K562 (cell line): ENCODE data around the gene GNAI3. TPM values are rescaled to one million over a fixed set of nuclear protein-coding genes. Genes with fewer than 3 reads are reported as not detected.

Experiments
- ATAC-seq: fragments of 200-7000 bp; cut with Tn5 transposase; 3 replicates; pipeline ENCODE4 v1.9.1; 2020; ENCODE audit warnings: moderate library complexity
- BruUV-seq: library from RNA; stranded (reverse); fragments of 400-500 nt; replicated peaks from 2 replicates; lab custom pipeline; 2021; lab: Mats Ljungman, UMichigan
- CTCF ChIA-PET: fragments of 300-600 bp; formaldehyde crosslinking; extraction: SDS; loops from one replicate; lab custom pipeline; 2021; ENCODE audit warnings: low intra/inter-chr PET ratio; lab: Yijun Ruan, JAX
- POLR2A ChIA-PET: fragments of 300-600, 350-650 bp; sonication (Branson Sonifier 250); formaldehyde crosslinking; extraction: SDS; loops from one replicate; lab custom pipeline; 2021; ENCODE audit warnings: antibody characterized with exemption, inconsistent platforms; lab: Yijun Ruan, JAX
- DNase-seq, 4 experiments: peaks; one replicate each; pipeline versions ENCODE4 v3.0.0 to v3.0.0-alpha.2; 2011 to 2018; ENCODE audit warnings: low spot score in 3 of 4, mixed read lengths in 3 of 4; ENCODE audit errors: extremely low read depth in 1 of 4
- FAIRE-seq: peaks from 2 replicates; lab custom pipeline; 2011; peaks lifted over from hg19 to GRCh38; lab: Jason Lieb, UNC
- H2AFZ ChIP-seq: 2 replicates; pipeline ENCODE4 v1.6.0; 2011; ENCODE audit warnings: low read depth, low read length, control low read depth, inconsistent platforms
- H3K27ac ChIP-seq: fragments of 200-600 bp; 3 replicates; pipeline ENCODE4 v1.8.0; 2011; ENCODE audit warnings: low read depth, mild to moderate bottlenecking, control low read depth, inconsistent platforms, low read length, moderate library complexity, mixed read lengths; ENCODE audit errors: extremely low read depth
- H3K27me3 ChIP-seq, 2 experiments: fragments of 300-600 bp in 1 of 2; 2 replicates in 1 of 2; 3 replicates in 1 of 2; pipeline versions ENCODE4 v1.6.0 to v1.8.0; 2011; ENCODE audit warnings: inconsistent platforms in 2 of 2, low read length in 2 of 2, mild to moderate bottlenecking in 1 of 2, mixed read lengths in 1 of 2, moderate library complexity in 1 of 2; ENCODE audit not compliant: control insufficient read depth in 2 of 2, insufficient read depth in 2 of 2
- H3K36me3 ChIP-seq: fragments of 300-600 bp; 3 replicates; pipeline ENCODE4 v1.8.0; 2011; ENCODE audit warnings: mild to moderate bottlenecking, low read length, inconsistent platforms; ENCODE audit not compliant: control insufficient read depth, insufficient read depth
- H3K4me1 ChIP-seq, 2 experiments: fragments of 200-600 bp in 1 of 2; replicated peaks in 1 of 2; 2 replicates in 1 of 2; 3 replicates in 1 of 2; pipeline versions ENCODE4 v1.5.1 to v1.8.0; 2011; ENCODE audit warnings: inconsistent platforms in 2 of 2, low read length in 2 of 2, mild to moderate bottlenecking in 1 of 2, mixed read lengths in 1 of 2, moderate library complexity in 1 of 2; ENCODE audit not compliant: control insufficient read depth in 2 of 2, insufficient read depth in 2 of 2
- H3K4me2 ChIP-seq: 2 replicates; pipeline ENCODE4 v1.6.1; 2011; ENCODE audit warnings: low read length, control low read depth, inconsistent platforms, mixed read lengths; ENCODE audit not compliant: insufficient read depth
- H3K4me3 ChIP-seq: fragments of 200-600 bp; sonication (generic), shearing (Covaris generic); 2 replicates; pipeline ENCODE4 v1.5.1; 2016; ENCODE audit warnings: control low read depth, inconsistent platforms
- H3K79me2 ChIP-seq: fragments of 200-600 bp; 3 replicates; pipeline ENCODE4 v1.8.0; 2011; ENCODE audit warnings: low read length, inconsistent platforms; ENCODE audit not compliant: control insufficient read depth, insufficient read depth
- H3K9ac ChIP-seq, 2 experiments: 2 replicates each; pipeline versions ENCODE4 v1.6.0 to v1.6.1; 2011; ENCODE audit warnings: low read depth in 2 of 2, low read length in 2 of 2, control low read depth in 1 of 2, inconsistent platforms in 1 of 2, mild to moderate bottlenecking in 1 of 2, mixed read lengths in 1 of 2; ENCODE audit not compliant: insufficient read depth in 1 of 2
- H3K9me1 ChIP-seq: one replicate; pipeline ENCODE4 v1.6.0; 2011; ENCODE audit warnings: inconsistent platforms, mild to moderate bottlenecking, low read length, moderate library complexity; ENCODE audit not compliant: control insufficient read depth, insufficient read depth
- H3K9me3 ChIP-seq: replicated peaks from 2 replicates; pipeline ENCODE4 v1.5.1; 2011; ENCODE audit warnings: low read depth, low read length, inconsistent platforms; ENCODE audit not compliant: control insufficient read depth, insufficient read depth
- H4K20me1 ChIP-seq: replicated peaks from 2 replicates; pipeline ENCODE4 v1.6.1; 2011; ENCODE audit warnings: low read length, inconsistent platforms, mixed read lengths; ENCODE audit not compliant: control insufficient read depth, insufficient read depth
- CHD2 ChIP-seq: IDR thresholded peaks from 2 replicates; pipeline ENCODE4 v1.6.1; 2011; ENCODE audit warnings: low read depth, low read length
- ETV6 ChIP-seq, 3 experiments: fragments of 150-350 bp in 1 of 3; sonication (generic) in 1 of 3; formaldehyde crosslinking in 1 of 3; IDR thresholded peaks; 2 replicates each; pipeline versions ENCODE4 v1.6.1 to v1.8.0; 2014 to 2022; ENCODE audit warnings: borderline replicate concordance in 2 of 3, low read depth in 2 of 3, antibody characterized with exemption in 1 of 3, low read length in 1 of 3, mild to moderate bottlenecking in 1 of 3, missing genetic modification reagents in 1 of 3
- HNRNPH1 ChIP-seq: fragments of 200-400 bp; formaldehyde crosslinking; optimal IDR thresholded peaks from 2 replicates; pipeline ENCODE3; 2017; ENCODE audit warnings: low read depth, mild to moderate bottlenecking, low read length, moderate library complexity
- NFYB ChIP-seq: IDR thresholded peaks from 2 replicates; pipeline ENCODE4 v1.6.1; 2011; ENCODE audit warnings: mild to moderate bottlenecking, moderate library complexity; ENCODE audit not compliant: insufficient read length; ENCODE audit errors: extremely low read depth
- ZBTB40 ChIP-seq, 2 experiments: fragments of 450-650 bp in 1 of 2; sonication (generic) in 1 of 2; formaldehyde crosslinking in 1 of 2; IDR thresholded peaks; 2 replicates each; pipeline versions ENCODE4 v1.7.1 to v1.9.0; 2016 to 2022; ENCODE audit warnings: inconsistent platforms in 1 of 2, mild to moderate bottlenecking in 1 of 2, missing genetic modification reagents in 1 of 2
- ZNF696 ChIP-seq: fragments of 250-450 bp; sonication (Bioruptor Pico); conservative IDR thresholded peaks from 2 replicates; pipeline ENCODE4 v1.4.0; 2020; ENCODE audit warnings: mild to moderate bottlenecking, moderate library complexity
- WGBS: fragments of 100-300 bp; shearing (Covaris generic); methylation state at CpG from one replicate; pipeline ENCODE4 v1.1.6; 2016; ENCODE audit warnings: low coverage, mixed read lengths; ENCODE audit not compliant: insufficient coverage; ENCODE audit errors: missing lambda C conversion rate; 5-methylcytosine and 5-hydroxymethylcytosine counted together
- in situ Hi-C: fragments of 300-500 bp; cut with MboI; formaldehyde crosslinking; loops from 4 replicates; pipeline ENCODE4 v1.15.0; 2018; ENCODE audit warnings: inconsistent platforms, mixed read lengths
- intact Hi-C: fragments of 100-400 bp; cut with micrococcal nuclease; formaldehyde crosslinking; loops from 2 replicates; pipeline ENCODE4 v1.14.2; 2022
- polyA plus RNA-seq, 8 experiments: library from polyadenylated mRNA; depleted of rRNA in 4 of 8; stranded (reverse) in 5 of 8; unstranded in 3 of 8; fragments of >200 nt; fragmentation: Nextera tagmentation in 2 of 8; fragmentation: Illumina TruSeq in 1 of 8; extraction: Ambion mirVana in 2 of 8; extraction: Trizol in 1 of 8; gene quantifications; 2 replicates each; pipeline versions ENCODE4 v1.2.1 to v1.2.3, GENCODE V29; 2011 to 2014; ENCODE audit warnings: inconsistent platforms in 1 of 8, missing spikeins in 1 of 8
- total RNA-seq, 7 experiments: library from RNA; depleted of rRNA in 6 of 7; stranded (reverse); fragments of >200 nt in 6 of 7; fragmentation: Illumina TruSeq in 2 of 7; extraction: Trizol in 2 of 7; gene quantifications; 2 replicates each; pipeline versions ENCODE4 v1.2.1 to v1.2.3, GENCODE V29; 2011 to 2021; ENCODE audit warnings: low replicate concordance in 1 of 7
- TF ChIP-seq, protein P1 (sequence below), 2 experiments: fragments of 450-650 bp; IDR thresholded peaks; 2 replicates each; pipeline ENCODE4 v1.6.1; 2018; ENCODE audit warnings: mild to moderate bottlenecking in 2 of 2, low read depth in 1 of 2; ENCODE audit not compliant: partially characterized antibody in 2 of 2

GNAI3 gene
- total and polyA plus RNA-seq, 9 of the 15 experiments (the other 6 are each of a cell fraction or from before 2014, with no cell fraction given), result 6.3 to 13.2 (median 8.9) TPM

DNA sequence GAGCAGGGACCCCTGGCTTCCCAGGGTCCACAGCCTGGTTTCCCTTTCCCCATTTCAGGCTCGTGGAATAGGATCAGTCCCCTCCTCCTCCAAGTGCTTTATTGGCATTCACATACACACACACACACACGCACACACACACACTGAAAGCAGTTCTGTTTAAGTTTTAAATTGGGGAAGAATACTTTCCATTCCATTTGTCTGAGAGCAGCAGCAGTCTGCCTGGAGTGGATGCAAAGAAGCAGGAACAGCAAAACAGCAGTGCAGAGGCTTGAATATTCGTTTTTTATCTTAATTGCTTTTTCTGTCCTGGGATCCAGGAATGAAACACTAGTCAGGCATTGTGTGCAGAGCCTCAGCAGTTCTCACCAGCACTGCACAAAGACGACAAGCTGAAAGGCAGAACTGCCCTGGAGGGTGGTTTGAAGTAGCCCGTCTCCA is 47.5 kb upstream of the GNAI3 start:
- Histone ChIP-seq H3K9me1 (no peaks in the 10 kb centered on the region), H3K27ac (no peak overlapping the region), H3K9ac (no peak overlapping the region), H3K27me3 (no peaks in the 10 kb centered on the region), H3K4me3 (no peak overlapping the region), H3K9me3 (no peaks in the 10 kb centered on the region), H3K4me1 (peaks cover 12 to 31% of the 10 kb centered on the region in 2 experiments), H3K36me3 (peaks cover 22% of the 10 kb centered on the region; the same call in 2 of the 3 replicates), H3K4me2 (no peak overlapping the region), H4K20me1 (no peaks in the 10 kb centered on the region; the same call in 1 of the 2 replicates), H3K79me2 (no peaks in the 10 kb centered on the region), H2AFZ (no peak overlapping the region)
- CTCF ChIA-PET, result interaction anchor here (0.9 to 6.4 kb wide), 2 partner anchors 30 to 34 kb away, joined by 5 to 84 read pairs; no protein-coding TSS in a partner anchor
- DNase-seq, result no peak
- no peak for ATAC-seq
- intact Hi-C loops (loop anchor here (1.0 kb wide), 1 partner anchor 31 kb away; no protein-coding TSS in a partner anchor), in situ Hi-C loops (no loop called here)
- no peak for FAIRE-seq
- POLR2A ChIA-PET, result interaction anchor here (0.6 to 3.1 kb wide), 3 partner anchors 9 to 412 kb away, joined by 3 to 17 read pairs (median 9); partner anchors contain the start of gene AMIGO1
- BruUV-seq, result no TSS peak
- 42% methylated on average over 5 of the region's 5 CpGs for WGBS
- no peak for TF ChIP-seq CHD2
- TF ChIP-seq HNRNPH1, result no peak
- TF ChIP-seq ZBTB40 (IDR thresholded peaks at IDR 0.05), result no peak
- TF ChIP-seq ZBTB40 (CRISPR knock-in tag; IDR thresholded peaks at IDR 0.05), result no peak
- no peak for TF ChIP-seq NFYB
- TF ChIP-seq ZNF696 (CRISPR knock-in tag), result no peak
- TF ChIP-seq ETV6 (IDR thresholded peaks at IDR 0.05; ENCODE audit: borderline replicate concordance in 1 of 2, low read depth in 2 of 2, low read length in 1 of 2), result no peak
- no peak for TF ChIP-seq ETV6 (CRISPR knock-in tag; IDR thresholded peaks at IDR 0.05; ENCODE audit: borderline replicate concordance)
- TF ChIP-seq, protein P1, sequence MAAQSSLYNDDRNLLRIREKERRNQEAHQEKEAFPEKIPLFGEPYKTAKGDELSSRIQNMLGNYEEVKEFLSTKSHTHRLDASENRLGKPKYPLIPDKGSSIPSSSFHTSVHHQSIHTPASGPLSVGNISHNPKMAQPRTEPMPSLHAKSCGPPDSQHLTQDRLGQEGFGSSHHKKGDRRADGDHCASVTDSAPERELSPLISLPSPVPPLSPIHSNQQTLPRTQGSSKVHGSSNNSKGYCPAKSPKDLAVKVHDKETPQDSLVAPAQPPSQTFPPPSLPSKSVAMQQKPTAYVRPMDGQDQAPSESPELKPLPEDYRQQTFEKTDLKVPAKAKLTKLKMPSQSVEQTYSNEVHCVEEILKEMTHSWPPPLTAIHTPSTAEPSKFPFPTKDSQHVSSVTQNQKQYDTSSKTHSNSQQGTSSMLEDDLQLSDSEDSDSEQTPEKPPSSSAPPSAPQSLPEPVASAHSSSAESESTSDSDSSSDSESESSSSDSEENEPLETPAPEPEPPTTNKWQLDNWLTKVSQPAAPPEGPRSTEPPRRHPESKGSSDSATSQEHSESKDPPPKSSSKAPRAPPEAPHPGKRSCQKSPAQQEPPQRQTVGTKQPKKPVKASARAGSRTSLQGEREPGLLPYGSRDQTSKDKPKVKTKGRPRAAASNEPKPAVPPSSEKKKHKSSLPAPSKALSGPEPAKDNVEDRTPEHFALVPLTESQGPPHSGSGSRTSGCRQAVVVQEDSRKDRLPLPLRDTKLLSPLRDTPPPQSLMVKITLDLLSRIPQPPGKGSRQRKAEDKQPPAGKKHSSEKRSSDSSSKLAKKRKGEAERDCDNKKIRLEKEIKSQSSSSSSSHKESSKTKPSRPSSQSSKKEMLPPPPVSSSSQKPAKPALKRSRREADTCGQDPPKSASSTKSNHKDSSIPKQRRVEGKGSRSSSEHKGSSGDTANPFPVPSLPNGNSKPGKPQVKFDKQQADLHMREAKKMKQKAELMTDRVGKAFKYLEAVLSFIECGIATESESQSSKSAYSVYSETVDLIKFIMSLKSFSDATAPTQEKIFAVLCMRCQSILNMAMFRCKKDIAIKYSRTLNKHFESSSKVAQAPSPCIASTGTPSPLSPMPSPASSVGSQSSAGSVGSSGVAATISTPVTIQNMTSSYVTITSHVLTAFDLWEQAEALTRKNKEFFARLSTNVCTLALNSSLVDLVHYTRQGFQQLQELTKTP (IDR thresholded peaks at IDR 0.05; ENCODE audit: low read depth in 1 of 2, partially characterized antibody in 2 of 2), result no peak
